Inflammatory macrophage treated with lipopolysaccharide for 4 hours (primary cell): ENCODE measurements around the gene ZAP70.
A peak's percentile ranks its signal among the peaks of the same experiment; 100 is the strongest.
"Not testable (repeated sequence)": the region's sequence is repeated elsewhere in the genome, so short reads cannot be mapped to it uniquely, and the experiment has no call there.

Experiments used
- DNase-seq: peaks from one replicate; pipeline ENCODE4 v3.0.0-alpha.2; 2020

The ZAP70 gene

GRCh38 chr2:97699765-97700444 lies 13.5 kb upstream of the ZAP70 start:
- DNase-seq = peak; percentile 68

GRCh38 chr2:97701186-97701585 lies 12.2 kb upstream of the ZAP70 start:
- DNase-seq = no peak

GRCh38 chr2:97701851-97702465 lies 11.4 kb upstream of the ZAP70 start:
- DNase-seq = no peak

- DNase-seq = no peak
Measured at GRCh38 chr2:97702731-97703470, 10.5 kb upstream of the ZAP70 start.

GRCh38 chr2:97703741-97704140 lies 9.6 kb upstream of the ZAP70 start:
- DNase-seq = peak; percentile 62

GRCh38 chr2:97704989-97705388 lies 8.4 kb upstream of the ZAP70 start:
- DNase-seq = no peak

- no peak for DNase-seq
Measured at GRCh38 chr2:97706112-97706511, 7.3 kb upstream of the ZAP70 start.

GRCh38 chr2:97706708-97707345 lies 6.5 kb upstream of the ZAP70 start:
- no peak for DNase-seq

- no peak for DNase-seq
Measured at GRCh38 chr2:97707362-97708047, 5.9 kb upstream of the ZAP70 start.

GRCh38 chr2:97708048-97708380 lies 5.4 kb upstream of the ZAP70 start:
- no peak for DNase-seq

- DNase-seq = no peak
Measured at GRCh38 chr2:97708608-97709007, 4.8 kb upstream of the ZAP70 start.

- DNase-seq = no peak
Measured at GRCh38 chr2:97711394-97711711, 2.0 kb upstream of the ZAP70 start.

GRCh38 chr2:97712175-97712574 lies 1.2 kb upstream of the ZAP70 start:
- DNase-seq = not testable (repeated sequence)

GRCh38 chr2:97712693-97713295 lies 582 bp upstream of the ZAP70 start:
- DNase-seq = no peak

- no peak for DNase-seq
Measured at GRCh38 chr2:97714084-97714949, 941 bp downstream of the ZAP70 start.

GRCh38 chr2:97714950-97715652 lies 1.7 kb downstream of the ZAP70 start:
- DNase-seq = no peak

- DNase-seq = no peak
Measured at GRCh38 chr2:97715951-97716694, 2.7 kb downstream of the ZAP70 start.

- DNase-seq = no peak
Measured at GRCh38 chr2:97716695-97717612, 3.6 kb downstream of the ZAP70 start.

- no peak for DNase-seq
Measured at GRCh38 chr2:97717613-97717995, 4.2 kb downstream of the ZAP70 start.
